Nephron (organoid): ENCODE measurements around the gene SPACDR.
A peak's percentile ranks its signal among the peaks of the same experiment; 100 is the strongest.

Source experiments
- H3K27ac Mint-ChIP-seq, 3 experiments: 2 replicates each; pipeline ENCODE4 v1.8.0; 2020; ENCODE audit warnings: mixed read lengths in 3 of 3, mild to moderate bottlenecking in 2 of 3, moderate library complexity in 1 of 3
- H3K27me3 Mint-ChIP-seq: 2 replicates; pipeline ENCODE4 v1.8.0; 2021; ENCODE audit warnings: low read depth, mild to moderate bottlenecking, moderate library complexity, mixed read lengths
- H3K36me3 Mint-ChIP-seq: 2 replicates; pipeline ENCODE4 v1.8.0; 2020; ENCODE audit warnings: low read depth, mixed read lengths
- H3K4me1 Mint-ChIP-seq: 2 replicates; pipeline ENCODE4 v1.8.0; 2020; ENCODE audit warnings: mixed read lengths
- H3K4me3 Mint-ChIP-seq, 3 experiments: 2 replicates each; pipeline ENCODE4 v1.8.0; 2020; ENCODE audit warnings: mild to moderate bottlenecking in 3 of 3, mixed read lengths in 3 of 3, moderate library complexity in 2 of 3
- H3K9me3 Mint-ChIP-seq: 2 replicates; pipeline ENCODE4 v1.8.0; 2020; ENCODE audit warnings: mixed read lengths
- TF ChIP-seq, protein P1 (sequence below), 3 experiments: fragments of 200-600 bp; sonication (generic); IDR thresholded peaks; one replicate each; pipeline ENCODE4 v1.5.0; 2021; ENCODE audit warnings: antibody characterized with exemption in 3 of 3; ENCODE audit not compliant: unreplicated experiment in 3 of 3

The SPACDR gene

DNA sequence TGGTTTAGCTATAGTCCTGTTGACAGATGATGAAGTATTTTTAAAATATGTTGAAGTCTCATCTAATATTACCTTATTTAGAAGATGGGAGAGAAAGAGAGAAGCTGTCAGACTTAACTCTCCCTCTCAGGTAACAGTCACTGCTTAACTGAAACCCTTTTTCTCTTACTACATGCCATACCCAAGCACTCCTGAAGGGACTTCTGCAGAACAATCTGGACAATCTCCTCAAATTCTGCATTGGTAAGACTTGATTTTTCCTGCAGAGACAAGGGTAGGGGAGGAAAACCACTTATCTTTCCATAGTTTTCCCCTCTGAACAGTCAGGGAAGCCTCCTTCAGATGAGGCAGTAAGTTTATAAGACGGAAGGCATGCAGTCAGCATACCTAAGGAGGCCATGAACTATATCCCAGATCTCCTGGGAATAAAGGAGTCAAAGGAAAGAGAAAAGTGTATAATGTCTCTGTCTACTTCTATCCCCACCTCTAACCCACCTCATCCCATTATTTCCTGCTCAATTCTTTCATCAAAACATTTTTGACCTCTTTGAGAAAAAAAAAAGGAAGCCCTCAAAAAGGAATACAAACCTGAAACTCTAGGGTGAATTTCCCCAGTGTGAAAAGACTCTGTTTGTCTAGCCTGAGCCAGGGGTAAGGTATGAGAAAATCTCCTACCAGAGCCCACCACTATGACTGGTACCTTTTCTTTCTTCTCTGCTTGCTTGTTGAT, 45.0 kb downstream of the SPACDR start:
- no peak overlapping the region for H3K4me3 Mint-ChIP-seq
- no peaks in the 10 kb centered on the region for H3K27me3 Mint-ChIP-seq
- TF ChIP-seq, protein P1, sequence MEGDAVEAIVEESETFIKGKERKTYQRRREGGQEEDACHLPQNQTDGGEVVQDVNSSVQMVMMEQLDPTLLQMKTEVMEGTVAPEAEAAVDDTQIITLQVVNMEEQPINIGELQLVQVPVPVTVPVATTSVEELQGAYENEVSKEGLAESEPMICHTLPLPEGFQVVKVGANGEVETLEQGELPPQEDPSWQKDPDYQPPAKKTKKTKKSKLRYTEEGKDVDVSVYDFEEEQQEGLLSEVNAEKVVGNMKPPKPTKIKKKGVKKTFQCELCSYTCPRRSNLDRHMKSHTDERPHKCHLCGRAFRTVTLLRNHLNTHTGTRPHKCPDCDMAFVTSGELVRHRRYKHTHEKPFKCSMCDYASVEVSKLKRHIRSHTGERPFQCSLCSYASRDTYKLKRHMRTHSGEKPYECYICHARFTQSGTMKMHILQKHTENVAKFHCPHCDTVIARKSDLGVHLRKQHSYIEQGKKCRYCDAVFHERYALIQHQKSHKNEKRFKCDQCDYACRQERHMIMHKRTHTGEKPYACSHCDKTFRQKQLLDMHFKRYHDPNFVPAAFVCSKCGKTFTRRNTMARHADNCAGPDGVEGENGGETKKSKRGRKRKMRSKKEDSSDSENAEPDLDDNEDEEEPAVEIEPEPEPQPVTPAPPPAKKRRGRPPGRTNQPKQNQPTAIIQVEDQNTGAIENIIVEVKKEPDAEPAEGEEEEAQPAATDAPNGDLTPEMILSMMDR (IDR thresholded peaks at IDR 0.05; ENCODE audit: unreplicated experiment in 3 of 3): no peak
- H3K4me1 Mint-ChIP-seq: no peaks in the 10 kb centered on the region
- no peaks in the 10 kb centered on the region for H3K36me3 Mint-ChIP-seq
- H3K27ac Mint-ChIP-seq: peak overlapping the region in 1 of 3 experiments; percentile 36
- H3K9me3 Mint-ChIP-seq: no peaks in the 10 kb centered on the region

DNA sequence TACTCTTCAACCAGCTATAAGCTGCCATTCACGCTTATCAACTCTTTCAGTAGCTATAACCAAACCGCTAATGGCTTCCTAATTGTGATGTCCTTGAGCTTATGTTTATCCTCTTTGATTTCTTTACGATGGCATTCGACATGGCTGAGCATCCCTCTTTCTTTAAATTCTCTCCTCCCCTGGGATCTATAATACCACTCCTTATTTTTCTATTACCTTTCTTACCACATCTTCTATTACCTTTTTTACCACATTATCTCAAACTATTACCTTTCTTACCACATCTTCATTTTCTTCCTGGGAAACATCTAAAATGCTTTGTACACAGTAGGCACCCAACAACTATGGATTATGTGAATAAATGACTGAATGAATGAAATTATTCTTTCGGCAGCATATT, 48.6 kb downstream of the SPACDR start:
- H3K27me3 Mint-ChIP-seq: no peaks in the 10 kb centered on the region
- no peaks in the 10 kb centered on the region for H3K36me3 Mint-ChIP-seq
- TF ChIP-seq, protein P1 (IDR thresholded peaks at IDR 0.05; ENCODE audit: unreplicated experiment in 3 of 3): no peak
- no peaks in the 10 kb centered on the region for H3K4me1 Mint-ChIP-seq
- H3K27ac Mint-ChIP-seq: no peak overlapping the region
- no peak overlapping the region for H3K4me3 Mint-ChIP-seq
- H3K9me3 Mint-ChIP-seq: no peaks in the 10 kb centered on the region

DNA sequence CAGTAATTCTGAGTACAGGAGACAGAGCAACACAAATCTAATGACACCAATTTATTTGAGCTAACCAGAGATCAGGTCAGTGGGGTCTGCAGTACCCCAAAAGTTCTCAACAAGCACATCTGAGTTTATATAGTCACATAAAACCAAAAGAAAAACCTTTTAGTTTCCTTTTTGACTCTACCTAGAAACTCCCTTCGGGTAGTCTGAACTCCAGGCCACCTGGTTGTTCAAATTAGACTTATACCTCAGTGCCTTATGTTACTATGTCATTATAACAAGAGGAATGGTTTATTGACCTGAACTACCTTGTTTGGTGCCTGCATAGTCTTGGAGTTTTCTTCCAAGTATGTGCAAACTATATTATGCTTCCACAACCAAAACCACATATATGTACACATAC, 50.2 kb downstream of the SPACDR start:
- Mint-ChIP-seq H3K4me1 (no peaks in the 10 kb centered on the region), H3K27ac (no peak overlapping the region), H3K4me3 (no peak overlapping the region), H3K36me3 (no peaks in the 10 kb centered on the region), H3K27me3 (no peaks in the 10 kb centered on the region), H3K9me3 (no peaks in the 10 kb centered on the region)
- TF ChIP-seq, protein P1 (IDR thresholded peaks at IDR 0.05; ENCODE audit: unreplicated experiment in 3 of 3): no peak

DNA sequence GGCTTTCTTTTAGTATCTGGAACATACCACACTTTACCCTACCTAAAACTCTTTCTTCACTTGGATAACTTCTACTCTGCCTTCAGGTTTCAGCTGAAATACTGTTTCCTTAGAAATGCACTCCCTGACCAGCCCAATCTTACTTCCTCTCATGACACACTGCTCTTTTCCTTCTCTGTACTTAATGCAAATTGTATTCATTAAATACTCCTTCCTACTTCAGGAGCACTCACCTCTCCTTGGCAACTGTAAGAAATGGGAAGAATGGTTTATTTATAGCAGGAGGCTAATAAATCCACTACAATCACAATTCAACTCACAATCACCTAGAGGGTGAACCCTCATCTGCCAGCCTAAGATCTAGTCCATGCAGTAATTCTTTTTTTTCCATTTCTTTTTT, 50.7 kb downstream of the SPACDR start:
- TF ChIP-seq, protein P1 (IDR thresholded peaks at IDR 0.05; ENCODE audit: unreplicated experiment in 3 of 3): no peak
- H3K4me3 Mint-ChIP-seq: no peak overlapping the region
- no peaks in the 10 kb centered on the region for H3K9me3 Mint-ChIP-seq
- no peaks in the 10 kb centered on the region for H3K4me1 Mint-ChIP-seq
- no peaks in the 10 kb centered on the region for H3K27me3 Mint-ChIP-seq
- peak overlapping the region in 2 of 3 experiments; percentile 4 to 46 for H3K27ac Mint-ChIP-seq
- H3K36me3 Mint-ChIP-seq: no peaks in the 10 kb centered on the region

DNA sequence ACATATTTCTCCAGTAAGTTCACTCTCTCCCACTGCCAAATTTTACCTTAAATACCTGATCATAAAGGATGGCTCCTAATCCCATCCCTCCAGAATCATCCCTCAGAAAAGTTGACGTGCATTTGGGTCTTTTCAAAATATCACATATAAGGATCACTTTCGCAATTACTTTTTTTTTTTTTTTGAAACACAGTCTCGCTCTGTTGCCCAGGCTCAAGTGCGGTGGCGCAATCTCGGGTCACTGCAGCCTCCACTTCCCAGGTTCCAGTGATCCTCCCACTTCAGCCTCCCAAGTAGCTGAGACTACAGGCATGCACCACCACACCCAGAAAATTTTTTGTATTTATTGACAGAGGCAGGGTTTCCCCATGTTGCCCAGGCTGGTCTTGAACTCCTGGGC, 53.0 kb downstream of the SPACDR start:
- TF ChIP-seq, protein P1 (IDR thresholded peaks at IDR 0.05; ENCODE audit: unreplicated experiment in 3 of 3): no peak
- Mint-ChIP-seq H3K9me3 (no peaks in the 10 kb centered on the region), H3K27me3 (peaks cover 4% of the 10 kb centered on the region), H3K4me3 (no peak overlapping the region), H3K27ac (no peak overlapping the region), H3K36me3 (no peaks in the 10 kb centered on the region), H3K4me1 (no peaks in the 10 kb centered on the region)
